ENCODE results near the gene LSM10. TPM values are rescaled to one million over a fixed set of nuclear protein-coding genes. Genes with fewer than 3 reads are reported as not detected.

Gene LSM10
- total RNA-seq (2014; rRNA removed; shearing (Covaris generic)) (4.6 and 10.4 TPM in 2 replicates), polyA plus RNA-seq (2016; fragmentation: Nextera tagmentation; extraction: Ambion mirVana) (72.5 and 80.2 TPM in 2 replicates)

DNA sequence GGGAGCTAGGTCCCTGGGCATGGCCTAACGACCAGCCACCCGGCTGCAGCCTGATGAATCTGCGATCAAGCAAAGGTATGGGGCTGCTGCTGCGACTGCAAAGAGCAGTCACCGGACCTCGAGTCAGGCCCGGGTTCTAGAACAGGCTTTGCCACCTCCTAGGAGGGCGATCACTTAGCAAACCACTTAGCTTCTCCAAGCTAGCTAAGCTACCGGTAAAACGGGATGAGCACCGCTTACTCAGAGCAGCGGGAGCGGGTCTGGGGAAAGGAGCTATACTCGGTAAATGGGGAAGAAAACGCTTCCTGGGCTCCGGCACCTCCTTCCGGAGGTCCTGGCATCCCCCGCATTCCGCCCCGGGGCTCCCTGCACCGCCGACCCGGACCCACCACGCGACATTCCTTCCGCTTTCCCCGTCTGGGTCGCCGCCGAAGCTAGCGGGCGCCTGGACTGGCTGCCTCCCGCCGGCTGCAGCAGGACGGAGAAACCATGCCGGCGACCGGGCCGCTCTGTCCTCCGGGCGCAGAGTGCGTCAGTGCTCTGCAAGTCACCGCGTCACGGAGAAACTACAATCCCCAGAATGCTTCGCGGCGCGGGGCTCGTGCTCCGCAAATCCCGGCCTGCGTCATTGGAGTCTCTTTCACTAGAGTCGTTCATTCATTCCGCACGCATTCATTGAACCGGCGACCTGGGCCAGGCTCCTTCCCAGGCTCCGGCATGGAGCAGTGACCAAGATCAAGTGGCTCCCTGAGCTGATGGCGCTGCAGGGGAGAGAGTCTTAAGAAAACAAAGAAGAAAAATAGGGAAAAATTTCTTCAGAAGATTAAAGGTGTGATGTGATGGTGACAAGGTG, at the start of gene LSM10:
TSS of gene LSM10 (minus strand) at position 531 of the 853 bp plus-strand sequence. CDS start 3,779 bp downstream, outside the sequence.
- H3K4me3 ChIP-seq, result peak within 1 kb of the TSS; percentile 86
- H3F3A ChIP-seq (ENCODE audit: insufficient read depth), result peaks cover 10% of the 10 kb centered on the region; the same call in 1 of the 2 replicates
- in situ Hi-C loops (cut with MboI), result no loop called here
- H3K4me1 ChIP-seq (ENCODE audit: insufficient read depth), result peaks cover 20% of the 10 kb centered on the region
- H3K4me2 ChIP-seq (ENCODE audit: unreplicated experiment), result peak within 1 kb of the TSS; percentile 86
- H3K27me3 ChIP-seq (replicated peaks; ENCODE audit: insufficient read depth), result no peaks in the 10 kb centered on the region
- H3K9me2 ChIP-seq (ENCODE audit: insufficient read depth), result no peaks in the 10 kb centered on the region
- no peaks in the 10 kb centered on the region for H4K20me1 ChIP-seq (ENCODE audit: insufficient read depth)
- no peaks in the 10 kb centered on the region for H3K9me3 ChIP-seq (ENCODE audit: low read depth)
- H3K36me3 ChIP-seq (ENCODE audit: low read depth), result peaks cover 3% of the 10 kb centered on the region; the same call in 1 of the 2 replicates
- H2AFZ ChIP-seq, result peak within 1 kb of the TSS; percentile 82
- H3K79me2 ChIP-seq (ENCODE audit: insufficient read depth), result peaks cover 64% of the 10 kb centered on the region
- TF ChIP-seq EZH2phosphoT487 (IDR thresholded peaks at IDR 0.05; ENCODE audit: insufficient read depth, low read depth), result no peak
- TF ChIP-seq EZH2 (IDR thresholded peaks at IDR 0.05; ENCODE audit: insufficient read depth, poor library complexity, severe bottlenecking), result no peak
- H3K9ac ChIP-seq, result peak within 1 kb of the TSS; percentile 91
- WGBS, 2 experiments (ENCODE audit: low coverage in 1 of 2, low lambda C conversion rate in 2 of 2, missing lambda C conversion rate in 2 of 2), result 1 to 2% methylated on average over 46 to 55 of the region's 60 CpGs
- peak within 1 kb of the TSS; percentile 80 for H3K27ac ChIP-seq
- DNase-seq, result peak; percentile 100

DNA sequence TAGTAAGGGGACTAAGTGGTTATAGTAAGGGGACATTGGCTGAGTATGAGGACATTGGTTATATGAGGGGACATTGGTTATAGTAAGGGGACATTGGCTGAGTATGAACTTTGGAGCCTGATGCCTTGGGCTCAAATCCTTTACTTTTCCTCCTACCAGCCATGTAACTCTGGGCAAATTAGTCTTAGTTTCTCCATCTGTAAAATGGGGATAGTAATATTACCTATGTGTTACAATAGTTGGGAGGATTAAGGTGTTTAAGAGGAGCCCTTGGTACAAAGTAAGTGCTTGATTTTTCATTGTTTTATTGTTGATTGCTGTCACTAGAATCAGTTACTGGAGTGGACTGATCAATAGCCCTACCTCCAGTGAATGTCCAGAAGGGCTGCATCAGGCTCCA, 49.7 kb upstream of the LSM10 start:
- H3K9me2 ChIP-seq (ENCODE audit: insufficient read depth), result no peaks in the 10 kb centered on the region
- no peak overlapping the region for H3K27ac ChIP-seq
- H3K79me2 ChIP-seq (ENCODE audit: insufficient read depth), result no peaks in the 10 kb centered on the region
- H3K9me3 ChIP-seq (ENCODE audit: low read depth), result no peaks in the 10 kb centered on the region
- TF ChIP-seq EZH2 (IDR thresholded peaks at IDR 0.05; ENCODE audit: insufficient read depth, poor library complexity, severe bottlenecking) (no peak), EZH2phosphoT487 (IDR thresholded peaks at IDR 0.05; ENCODE audit: insufficient read depth, low read depth) (no peak)
- in situ Hi-C loops (cut with MboI), result no loop called here
- no peak for DNase-seq
- H3K4me1 ChIP-seq (ENCODE audit: insufficient read depth), result no peaks in the 10 kb centered on the region
- H4K20me1 ChIP-seq (ENCODE audit: insufficient read depth), result no peaks in the 10 kb centered on the region
- no peak overlapping the region for H3K4me3 ChIP-seq
- H3K27me3 ChIP-seq (replicated peaks; ENCODE audit: insufficient read depth), result no peaks in the 10 kb centered on the region
- H3K4me2 ChIP-seq (ENCODE audit: unreplicated experiment), result no peak overlapping the region
- no peaks in the 10 kb centered on the region for H3K36me3 ChIP-seq (ENCODE audit: low read depth)
- no peak overlapping the region for H3K9ac ChIP-seq
- H3F3A ChIP-seq (ENCODE audit: insufficient read depth), result peaks cover 10% of the 10 kb centered on the region; the same call in 1 of the 2 replicates
- H2AFZ ChIP-seq, result no peak overlapping the region

DNA sequence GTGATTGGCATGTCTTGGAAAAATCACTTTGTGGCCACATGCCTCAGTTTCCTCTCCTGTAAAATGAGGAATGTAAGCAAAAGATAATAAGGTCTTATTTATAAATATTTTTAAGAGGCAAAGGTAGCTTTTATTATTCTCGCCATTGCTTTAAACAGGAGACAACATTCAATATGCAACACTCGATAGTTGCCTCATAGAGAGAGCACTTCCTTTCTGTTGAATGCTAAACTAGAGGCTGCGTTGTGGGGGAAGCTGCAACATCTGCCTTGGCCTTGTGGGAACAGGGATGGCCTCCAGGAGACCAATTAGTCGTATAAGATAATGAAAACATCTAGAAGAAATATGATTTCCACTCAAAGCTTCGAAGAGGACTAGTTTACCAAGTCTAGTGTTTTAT, 49.0 kb upstream of the LSM10 start:
- Histone ChIP-seq H3K36me3 (ENCODE audit: low read depth) (no peaks in the 10 kb centered on the region), H4K20me1 (ENCODE audit: insufficient read depth) (no peaks in the 10 kb centered on the region), H3K4me3 (no peak overlapping the region), H3K4me2 (ENCODE audit: unreplicated experiment) (no peak overlapping the region), H3K9ac (no peak overlapping the region), H3K27me3 (replicated peaks; ENCODE audit: insufficient read depth) (no peaks in the 10 kb centered on the region), H3F3A (ENCODE audit: insufficient read depth) (peaks cover 12% of the 10 kb centered on the region; the same call in 1 of the 2 replicates), H3K9me2 (ENCODE audit: insufficient read depth) (no peaks in the 10 kb centered on the region), H3K27ac (no peak overlapping the region), H3K4me1 (ENCODE audit: insufficient read depth) (no peaks in the 10 kb centered on the region), H2AFZ (no peak overlapping the region), H3K9me3 (ENCODE audit: low read depth) (no peaks in the 10 kb centered on the region), H3K79me2 (ENCODE audit: insufficient read depth) (no peaks in the 10 kb centered on the region)
- no peak for TF ChIP-seq EZH2 (IDR thresholded peaks at IDR 0.05; ENCODE audit: insufficient read depth, poor library complexity, severe bottlenecking)
- no peak for TF ChIP-seq EZH2phosphoT487 (IDR thresholded peaks at IDR 0.05; ENCODE audit: insufficient read depth, low read depth)
- in situ Hi-C loops (cut with MboI), result no loop called here
- WGBS, 2 experiments (ENCODE audit: low coverage in 1 of 2, low lambda C conversion rate in 2 of 2, missing lambda C conversion rate in 2 of 2), result 61% methylated on average over 5 of the region's 5 CpGs
- DNase-seq, result no peak

DNA sequence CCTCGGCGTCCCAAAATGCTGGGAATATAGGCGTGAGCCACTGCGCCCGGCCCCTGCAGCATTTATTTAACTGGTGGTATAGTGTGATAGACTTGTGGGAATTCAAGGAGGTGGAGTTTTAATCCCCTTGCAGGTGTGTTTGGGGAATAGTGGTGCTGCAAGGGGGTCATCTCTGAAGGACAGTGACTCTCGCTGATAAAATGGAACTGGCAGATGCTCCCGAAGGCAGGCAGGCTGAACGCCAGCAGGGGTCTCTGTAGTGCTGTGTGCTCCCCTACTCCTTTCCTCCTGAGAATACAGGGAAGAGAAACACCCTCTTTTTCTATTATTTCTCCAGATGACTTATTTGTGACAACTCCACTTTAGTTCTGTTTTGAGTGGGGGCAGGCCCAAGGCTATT, 48.6 kb upstream of the LSM10 start:
- no peaks in the 10 kb centered on the region for H3K4me1 ChIP-seq (ENCODE audit: insufficient read depth)
- no peak overlapping the region for H3K27ac ChIP-seq
- no peak for DNase-seq
- H3F3A ChIP-seq (ENCODE audit: insufficient read depth), result peaks cover 7% of the 10 kb centered on the region; the same call in 1 of the 2 replicates
- WGBS, 2 experiments (ENCODE audit: low coverage in 1 of 2, low lambda C conversion rate in 2 of 2, missing lambda C conversion rate in 2 of 2), result 66 to 69% methylated on average over 8 of the region's 8 CpGs
- H3K4me2 ChIP-seq (ENCODE audit: unreplicated experiment), result no peak overlapping the region
- H3K4me3 ChIP-seq, result no peak overlapping the region
- H3K36me3 ChIP-seq (ENCODE audit: low read depth), result no peaks in the 10 kb centered on the region
- TF ChIP-seq EZH2 (IDR thresholded peaks at IDR 0.05; ENCODE audit: insufficient read depth, poor library complexity, severe bottlenecking) (no peak), EZH2phosphoT487 (IDR thresholded peaks at IDR 0.05; ENCODE audit: insufficient read depth, low read depth) (no peak)
- no peaks in the 10 kb centered on the region for H3K27me3 ChIP-seq (replicated peaks; ENCODE audit: insufficient read depth)
- H2AFZ ChIP-seq, result no peak overlapping the region
- no peaks in the 10 kb centered on the region for H3K9me3 ChIP-seq (ENCODE audit: low read depth)
- in situ Hi-C loops (cut with MboI), result no loop called here
- no peak overlapping the region for H3K9ac ChIP-seq
- no peaks in the 10 kb centered on the region for H3K9me2 ChIP-seq (ENCODE audit: insufficient read depth)
- H3K79me2 ChIP-seq (ENCODE audit: insufficient read depth), result no peaks in the 10 kb centered on the region
- H4K20me1 ChIP-seq (ENCODE audit: insufficient read depth), result no peaks in the 10 kb centered on the region

Measured in GM23248 (cell line).